ENCODE data around the gene KRT86. TPM values are rescaled to one million over a fixed set of nuclear protein-coding genes. Genes with fewer than 3 reads are reported as not detected.
A peak's percentile ranks its signal among the peaks of the same experiment; 100 is the strongest.
"Not testable (repeated sequence)": the region's sequence is repeated elsewhere in the genome, so short reads cannot be mapped to it uniquely, and the experiment has no call there.

KRT86 gene
- total and polyA plus RNA-seq, 4 donors = 0.39 to 3.2 (median 1.3) TPM

- DNase-seq (peak in 1 of 2 donors; percentile 23), ATAC-seq (ENCODE audit: low FRiP score) (no peak)
- H3K4me3 ChIP-seq (ENCODE audit: low read length in 2 of 2) = no peak overlapping the region
- no peaks in the 10 kb centered on the region for H3K4me1 ChIP-seq (ENCODE audit: control insufficient read depth in 1 of 2, insufficient read depth in 2 of 2, low read length in 2 of 2)
- H3K27me3 ChIP-seq (ENCODE audit: control insufficient read depth in 1 of 2, insufficient read depth in 2 of 2, low read length in 1 of 2) = no peaks in the 10 kb centered on the region
- 82% methylated on average over 7 of the region's 7 CpGs for WGBS, 2 donors
- H3K27ac ChIP-seq (ENCODE audit: low read depth in 1 of 2, low read length in 2 of 2) = no peak overlapping the region
- no peaks in the 10 kb centered on the region for H3K9me3 ChIP-seq (ENCODE audit: control insufficient read depth, low read length)
- intact Hi-C loops (cut with DNase I) = no loop called here
- no peaks in the 10 kb centered on the region for H3K36me3 ChIP-seq (ENCODE audit: control insufficient read depth in 1 of 2, insufficient read depth in 2 of 2, low read length in 1 of 2)
These were observed 19.3 kb upstream of the KRT86 start for GRCh38 chr12:52254965-52255751.

GRCh38 chr12:52255926-52256583 lies 18.4 kb upstream of the KRT86 start:
- ATAC-seq (ENCODE audit: low FRiP score) = no peak
- WGBS, 2 donors = 94 to 96% methylated on average over 9 of the region's 9 CpGs
- no peaks in the 10 kb centered on the region for H3K4me1 ChIP-seq (ENCODE audit: control insufficient read depth in 1 of 2, insufficient read depth in 2 of 2, low read length in 2 of 2)
- H3K9me3 ChIP-seq (ENCODE audit: control insufficient read depth, low read length) = no peaks in the 10 kb centered on the region
- no peak overlapping the region for H3K27ac ChIP-seq (ENCODE audit: low read depth in 1 of 2, low read length in 2 of 2)
- DNase-seq = peak in 1 of 2 donors; percentile 44
- no peaks in the 10 kb centered on the region for H3K36me3 ChIP-seq (ENCODE audit: control insufficient read depth in 1 of 2, insufficient read depth in 2 of 2, low read length in 1 of 2)
- no peaks in the 10 kb centered on the region for H3K27me3 ChIP-seq (ENCODE audit: control insufficient read depth in 1 of 2, insufficient read depth in 2 of 2, low read length in 1 of 2)
- intact Hi-C loops (cut with DNase I) = no loop called here
- H3K4me3 ChIP-seq (ENCODE audit: low read length in 2 of 2) = no peak overlapping the region

GRCh38 chr12:52256584-52256935 lies 17.9 kb upstream of the KRT86 start:
- WGBS, 2 donors = 50 to 75% methylated on average over 2 of the region's 2 CpGs
- ATAC-seq (ENCODE audit: low FRiP score) (no peak), DNase-seq (peak in 1 of 2 donors; percentile 13)
- intact Hi-C loops (cut with DNase I) = no loop called here
- Histone ChIP-seq H3K36me3 (ENCODE audit: control insufficient read depth in 1 of 2, insufficient read depth in 2 of 2, low read length in 1 of 2) (no peaks in the 10 kb centered on the region), H3K27ac (ENCODE audit: low read depth in 1 of 2, low read length in 2 of 2) (no peak overlapping the region), H3K27me3 (ENCODE audit: control insufficient read depth in 1 of 2, insufficient read depth in 2 of 2, low read length in 1 of 2) (no peaks in the 10 kb centered on the region), H3K9me3 (ENCODE audit: control insufficient read depth, low read length) (no peaks in the 10 kb centered on the region), H3K4me3 (ENCODE audit: low read length in 2 of 2) (no peak overlapping the region), H3K4me1 (ENCODE audit: control insufficient read depth in 1 of 2, insufficient read depth in 2 of 2, low read length in 2 of 2) (no peaks in the 10 kb centered on the region)

- Histone ChIP-seq H3K4me1 (ENCODE audit: control insufficient read depth in 1 of 2, insufficient read depth in 2 of 2, low read length in 2 of 2) (no peaks in the 10 kb centered on the region), H3K27me3 (ENCODE audit: control insufficient read depth in 1 of 2, insufficient read depth in 2 of 2, low read length in 1 of 2) (no peaks in the 10 kb centered on the region), H3K4me3 (ENCODE audit: low read length in 2 of 2) (no peak overlapping the region), H3K36me3 (ENCODE audit: control insufficient read depth in 1 of 2, insufficient read depth in 2 of 2, low read length in 1 of 2) (no peaks in the 10 kb centered on the region), H3K9me3 (ENCODE audit: control insufficient read depth, low read length) (no peaks in the 10 kb centered on the region), H3K27ac (ENCODE audit: low read depth in 1 of 2, low read length in 2 of 2) (no peak overlapping the region)
- WGBS, 2 donors = 96 to 100% methylated on average over 4 of the region's 4 CpGs
- DNase-seq = peak in 1 of 2 donors; percentile 53
- intact Hi-C loops (cut with DNase I) = no loop called here
- ATAC-seq (ENCODE audit: low FRiP score) = no peak
These were observed 17.3 kb upstream of the KRT86 start for GRCh38 chr12:52257074-52257551.

DNA sequence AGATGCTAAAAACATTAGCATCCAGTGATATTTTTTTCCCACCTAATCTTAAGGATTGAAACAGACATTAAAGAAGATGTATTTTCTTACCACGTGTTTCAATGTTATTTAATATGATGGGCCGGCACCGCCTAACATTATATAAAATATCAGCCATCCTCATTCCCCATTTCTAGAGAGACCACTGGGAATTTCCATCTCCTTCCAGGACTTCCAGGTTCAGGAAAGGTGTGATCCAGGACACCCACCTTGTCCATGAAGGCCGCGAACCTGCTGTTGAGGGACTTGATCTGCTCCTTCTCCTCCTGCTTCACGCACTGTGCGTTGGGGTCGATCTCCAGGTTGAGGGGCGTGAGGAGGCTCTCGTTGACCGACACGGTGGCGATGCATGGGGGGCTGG lies 16.5 kb upstream of the KRT86 start:
- DNase-seq; H3K4me3 ChIP-seq (ENCODE audit: low read length in 2 of 2): not testable (repeated sequence)

GRCh38 chr12:52258335-52258901 lies 16.0 kb upstream of the KRT86 start:
- H3K9me3 ChIP-seq (ENCODE audit: control insufficient read depth, low read length) = no peaks in the 10 kb centered on the region
- H3K27me3 ChIP-seq (ENCODE audit: control insufficient read depth in 1 of 2, insufficient read depth in 2 of 2, low read length in 1 of 2) = no peaks in the 10 kb centered on the region
- DNase-seq = peak in 1 of 2 donors; percentile 84
- H3K27ac ChIP-seq (ENCODE audit: low read depth in 1 of 2, low read length in 2 of 2) = no peak overlapping the region
- ATAC-seq (ENCODE audit: low FRiP score) = peak; percentile 13
- H3K4me3 ChIP-seq (ENCODE audit: low read length in 2 of 2) = no peak overlapping the region
- intact Hi-C loops (cut with DNase I) = no loop called here
- no peaks in the 10 kb centered on the region for H3K4me1 ChIP-seq (ENCODE audit: control insufficient read depth in 1 of 2, insufficient read depth in 2 of 2, low read length in 2 of 2)
- 3 to 6% methylated on average over 37 to 72 of the region's 72 CpGs for WGBS, 2 donors
- no peaks in the 10 kb centered on the region for H3K36me3 ChIP-seq (ENCODE audit: control insufficient read depth in 1 of 2, insufficient read depth in 2 of 2, low read length in 1 of 2)

More for the DNA sequence above, 16.5 kb upstream of the KRT86 start:
- H3K4me1 ChIP-seq (ENCODE audit: control insufficient read depth in 1 of 2, insufficient read depth in 2 of 2, low read length in 2 of 2); H3K36me3 ChIP-seq (ENCODE audit: control insufficient read depth in 1 of 2, insufficient read depth in 2 of 2, low read length in 1 of 2); H3K27me3 ChIP-seq (ENCODE audit: control insufficient read depth in 1 of 2, insufficient read depth in 2 of 2, low read length in 1 of 2); H3K9me3 ChIP-seq (ENCODE audit: control insufficient read depth, low read length); H3K27ac ChIP-seq (ENCODE audit: low read depth in 1 of 2, low read length in 2 of 2); intact Hi-C loops (cut with DNase I); ATAC-seq (ENCODE audit: low FRiP score): not testable (repeated sequence)
- 50 to 59% methylated on average over 12 to 13 of the region's 13 CpGs for WGBS, 2 donors

GRCh38 chr12:52259657-52260243 lies 14.7 kb upstream of the KRT86 start:
- Histone ChIP-seq H3K9me3 (ENCODE audit: control insufficient read depth, low read length) (no peaks in the 10 kb centered on the region), H3K27ac (ENCODE audit: low read depth in 1 of 2, low read length in 2 of 2) (no peak overlapping the region), H3K27me3 (ENCODE audit: control insufficient read depth in 1 of 2, insufficient read depth in 2 of 2, low read length in 1 of 2) (no peaks in the 10 kb centered on the region)

DNA sequence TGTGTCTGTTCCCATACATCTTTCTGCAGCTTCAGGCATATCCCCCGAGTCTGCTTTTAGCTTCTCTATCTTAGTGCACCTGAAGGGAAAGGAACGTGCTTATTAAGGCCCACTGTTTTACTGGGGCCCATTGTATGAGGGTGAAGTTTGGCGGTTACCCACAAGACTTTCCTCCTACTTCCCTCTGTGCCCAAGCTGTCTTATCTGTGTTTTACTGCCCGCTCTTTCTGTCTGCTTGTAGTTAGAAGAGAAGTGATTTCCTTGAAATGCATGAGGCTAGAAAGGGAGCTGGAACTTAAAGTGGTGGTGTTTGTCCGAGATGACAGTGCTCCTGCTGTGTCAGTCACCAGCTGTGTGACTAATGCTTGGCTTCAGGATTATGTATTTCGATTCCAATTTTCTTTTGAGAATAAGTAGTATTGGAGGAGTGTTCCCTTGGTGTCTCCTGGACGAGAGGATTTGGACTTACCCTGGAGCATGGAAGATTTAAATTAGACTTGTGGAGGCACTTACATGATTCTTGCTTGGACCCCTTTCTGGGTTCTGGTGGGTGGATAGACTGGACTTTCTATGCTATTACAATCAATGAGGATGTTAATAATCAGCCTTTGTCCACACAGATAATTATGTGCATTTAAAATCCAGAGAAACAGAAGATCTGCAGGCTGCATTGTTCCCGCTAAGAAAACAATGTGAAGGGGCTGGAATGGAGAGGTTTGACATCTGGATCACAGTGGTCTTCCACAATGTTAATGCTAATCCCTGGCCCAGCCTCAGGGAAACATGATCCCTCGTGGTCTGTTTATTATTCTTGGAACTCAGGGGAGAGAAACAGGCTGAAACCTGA lies 13.9 kb upstream of the KRT86 start:
- DNase-seq (peak in 1 of 2 donors; percentile 2), ATAC-seq (ENCODE audit: low FRiP score) (no peak)
- Histone ChIP-seq H3K27ac (ENCODE audit: low read depth in 1 of 2, low read length in 2 of 2) (no peak overlapping the region), H3K4me3 (ENCODE audit: low read length in 2 of 2) (no peak overlapping the region), H3K36me3 (ENCODE audit: control insufficient read depth in 1 of 2, insufficient read depth in 2 of 2, low read length in 1 of 2) (no peaks in the 10 kb centered on the region), H3K27me3 (ENCODE audit: control insufficient read depth in 1 of 2, insufficient read depth in 2 of 2, low read length in 1 of 2) (no peaks in the 10 kb centered on the region), H3K9me3 (ENCODE audit: control insufficient read depth, low read length) (no peaks in the 10 kb centered on the region), H3K4me1 (ENCODE audit: control insufficient read depth in 1 of 2, insufficient read depth in 2 of 2, low read length in 2 of 2) (no peaks in the 10 kb centered on the region)
- intact Hi-C loops (cut with DNase I) = no loop called here
- 72 to 75% methylated on average over 9 of the region's 9 CpGs for WGBS, 2 donors

More at GRCh38 chr12:52259657-52260243, 14.7 kb upstream of the KRT86 start:
- no peaks in the 10 kb centered on the region for H3K36me3 ChIP-seq (ENCODE audit: control insufficient read depth in 1 of 2, insufficient read depth in 2 of 2, low read length in 1 of 2)
- ATAC-seq (ENCODE audit: low FRiP score) (no peak), DNase-seq (peak in 1 of 2 donors; percentile 45)
- H3K4me1 ChIP-seq (ENCODE audit: control insufficient read depth in 1 of 2, insufficient read depth in 2 of 2, low read length in 2 of 2) = no peaks in the 10 kb centered on the region
- intact Hi-C loops (cut with DNase I) = no loop called here
- no peak overlapping the region for H3K4me3 ChIP-seq (ENCODE audit: low read length in 2 of 2)
- 78 to 83% methylated on average over 6 of the region's 6 CpGs for WGBS, 2 donors
